ENCODE data around the gene PPFIA1.

The PPFIA1 gene

DNA sequence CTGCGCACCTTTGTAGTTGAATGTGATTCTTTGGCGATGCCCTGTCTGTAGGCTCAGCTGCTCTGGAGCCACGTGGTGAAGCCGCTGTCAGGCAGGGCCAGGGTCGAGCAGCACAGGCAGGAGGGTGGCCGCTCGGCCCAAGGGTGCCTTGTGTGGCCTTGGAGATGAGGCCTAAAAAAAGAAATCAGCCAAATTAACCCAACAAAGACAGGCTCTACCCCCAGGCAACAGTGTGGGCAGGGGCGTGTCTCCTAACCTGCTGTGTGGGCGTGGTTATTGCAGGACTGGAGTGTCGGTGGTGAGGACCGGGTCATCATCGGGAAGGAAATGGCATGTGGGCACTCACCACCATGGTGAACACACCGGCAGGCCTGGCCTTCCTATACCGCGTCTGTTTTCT is 162.1 kb downstream of the PPFIA1 start:
- H3K4me1 ChIP-seq (ENCODE audit: insufficient read depth, poor library complexity, severe bottlenecking) = no peaks in the 10 kb centered on the region
- DNase-seq (ENCODE audit: low spot score) (no peak), ATAC-seq (ENCODE audit: low read depth) (no peak)
- H3K4me3 ChIP-seq (ENCODE audit: severe bottlenecking) = no peak overlapping the region
- H3K27me3 ChIP-seq (ENCODE audit: insufficient read depth, poor library complexity, severe bottlenecking) = no peaks in the 10 kb centered on the region
- H3K27ac ChIP-seq (ENCODE audit: poor library complexity, severe bottlenecking) = no peak overlapping the region
- TF ChIP-seq, protein P1, sequence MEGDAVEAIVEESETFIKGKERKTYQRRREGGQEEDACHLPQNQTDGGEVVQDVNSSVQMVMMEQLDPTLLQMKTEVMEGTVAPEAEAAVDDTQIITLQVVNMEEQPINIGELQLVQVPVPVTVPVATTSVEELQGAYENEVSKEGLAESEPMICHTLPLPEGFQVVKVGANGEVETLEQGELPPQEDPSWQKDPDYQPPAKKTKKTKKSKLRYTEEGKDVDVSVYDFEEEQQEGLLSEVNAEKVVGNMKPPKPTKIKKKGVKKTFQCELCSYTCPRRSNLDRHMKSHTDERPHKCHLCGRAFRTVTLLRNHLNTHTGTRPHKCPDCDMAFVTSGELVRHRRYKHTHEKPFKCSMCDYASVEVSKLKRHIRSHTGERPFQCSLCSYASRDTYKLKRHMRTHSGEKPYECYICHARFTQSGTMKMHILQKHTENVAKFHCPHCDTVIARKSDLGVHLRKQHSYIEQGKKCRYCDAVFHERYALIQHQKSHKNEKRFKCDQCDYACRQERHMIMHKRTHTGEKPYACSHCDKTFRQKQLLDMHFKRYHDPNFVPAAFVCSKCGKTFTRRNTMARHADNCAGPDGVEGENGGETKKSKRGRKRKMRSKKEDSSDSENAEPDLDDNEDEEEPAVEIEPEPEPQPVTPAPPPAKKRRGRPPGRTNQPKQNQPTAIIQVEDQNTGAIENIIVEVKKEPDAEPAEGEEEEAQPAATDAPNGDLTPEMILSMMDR (IDR thresholded peaks at IDR 0.05; ENCODE audit: poor library complexity, severe bottlenecking) = no peak
- H3K9me3 ChIP-seq (ENCODE audit: severe bottlenecking) = no peaks in the 10 kb centered on the region
- peaks cover 84% of the 10 kb centered on the region for H3K36me3 ChIP-seq (ENCODE audit: low read depth)

- no peak overlapping the region for H3K27ac ChIP-seq (ENCODE audit: poor library complexity, severe bottlenecking)
- H3K27me3 ChIP-seq (ENCODE audit: insufficient read depth, poor library complexity, severe bottlenecking) = no peaks in the 10 kb centered on the region
- no peaks in the 10 kb centered on the region for H3K4me1 ChIP-seq (ENCODE audit: insufficient read depth, poor library complexity, severe bottlenecking)
- DNase-seq (ENCODE audit: low spot score) = no peak
- no peaks in the 10 kb centered on the region for H3K9me3 ChIP-seq (ENCODE audit: severe bottlenecking)
- ATAC-seq (ENCODE audit: low read depth) = no peak
- TF ChIP-seq, protein P1 (IDR thresholded peaks at IDR 0.05; ENCODE audit: poor library complexity, severe bottlenecking) = no peak
- no peak overlapping the region for H3K4me3 ChIP-seq (ENCODE audit: severe bottlenecking)
- peaks cover 79% of the 10 kb centered on the region for H3K36me3 ChIP-seq (ENCODE audit: low read depth)
Observed at GRCh38 chr11:70433038-70433437, 162.5 kb downstream of the PPFIA1 start.

- no peak for ATAC-seq (ENCODE audit: low read depth)
- H3K27ac ChIP-seq (ENCODE audit: poor library complexity, severe bottlenecking) = no peak overlapping the region
- no peaks in the 10 kb centered on the region for H3K9me3 ChIP-seq (ENCODE audit: severe bottlenecking)
- no peak overlapping the region for H3K4me3 ChIP-seq (ENCODE audit: severe bottlenecking)
- H3K4me1 ChIP-seq (ENCODE audit: insufficient read depth, poor library complexity, severe bottlenecking) = no peaks in the 10 kb centered on the region
- peaks cover 74% of the 10 kb centered on the region for H3K36me3 ChIP-seq (ENCODE audit: low read depth)
- TF ChIP-seq, protein P1 (IDR thresholded peaks at IDR 0.05; ENCODE audit: poor library complexity, severe bottlenecking) = no peak
- no peaks in the 10 kb centered on the region for H3K27me3 ChIP-seq (ENCODE audit: insufficient read depth, poor library complexity, severe bottlenecking)
- DNase-seq (ENCODE audit: low spot score) = no peak
Observed at GRCh38 chr11:70433526-70433925, 163.0 kb downstream of the PPFIA1 start.

Measured in RWPE2 (cell line).